Measurements from ENCODE around the gene SQOR. TPM values are rescaled to one million over a fixed set of nuclear protein-coding genes. Genes with fewer than 3 reads are reported as not detected.

The SQOR gene
- total RNA-seq, 1 experiment from 2014 or later: 17.6 TPM

DNA sequence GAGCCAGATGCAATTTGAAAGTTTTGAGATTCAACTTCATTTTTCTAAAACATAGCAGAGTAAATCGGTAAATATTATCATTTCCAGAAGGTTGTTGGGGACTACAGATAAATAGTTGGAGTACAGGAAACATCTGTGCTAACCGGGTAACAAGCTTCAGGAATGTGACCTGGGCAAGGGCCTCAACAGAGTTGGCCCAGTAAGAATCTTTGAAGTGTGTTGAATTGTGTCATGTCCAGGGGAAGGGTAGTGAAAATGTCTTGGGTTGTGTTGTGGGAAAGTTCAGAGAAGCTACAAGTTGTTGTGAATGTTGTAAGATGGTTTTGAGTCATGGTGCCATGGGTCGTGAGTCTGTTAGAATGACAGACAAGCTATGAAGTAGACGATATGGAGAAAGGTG lies 35.7 kb downstream of the SQOR start:
- ChIA-PET POLR2A (no interaction called here), CTCF (interaction anchor here (1.5 kb wide), 1 partner anchor 10 kb away, joined by 3 read pairs; no protein-coding TSS in a partner anchor), RAD21 (ENCODE audit: low non-redundant PET in 1 of 2, low total read pairs in 2 of 2, uncharacterized antibody in 2 of 2, unreplicated experiment in 2 of 2) (no interaction called here)
- no peak overlapping the region for H3K4me3 ChIP-seq (replicated peaks in 1 of 2; ENCODE audit: low read depth in 1 of 2, low read length in 2 of 2)
- H3K9me3 ChIP-seq (ENCODE audit: control insufficient read depth in 1 of 2, insufficient read depth in 1 of 2, low read depth in 1 of 2, low read length in 2 of 2): no peaks in the 10 kb centered on the region
- no peaks in the 10 kb centered on the region for H3K79me2 ChIP-seq (ENCODE audit: insufficient read depth, low read length)
- no peaks in the 10 kb centered on the region for H3K36me3 ChIP-seq (ENCODE audit: control insufficient read depth in 1 of 2, insufficient read depth in 2 of 2, low read length in 2 of 2)
- H3K9me2 ChIP-seq (ENCODE audit: insufficient read depth): no peaks in the 10 kb centered on the region
- intact Hi-C loops (cut with micrococcal nuclease): no loop called here
- no peak for ATAC-seq
- H3K27ac ChIP-seq (ENCODE audit: low read depth, low read length): no peak overlapping the region
- H3K4me1 ChIP-seq (ENCODE audit: control insufficient read depth in 1 of 2, insufficient read depth in 2 of 2, low read length in 2 of 2): no peaks in the 10 kb centered on the region
- no peaks in the 10 kb centered on the region for H4K20me1 ChIP-seq (ENCODE audit: insufficient read depth)
- BruUV-seq (replicated peaks): no TSS peak
- no peak overlapping the region for H3K4me2 ChIP-seq (ENCODE audit: low read length)
- no peak overlapping the region for H2AFZ ChIP-seq (ENCODE audit: low read depth, low read length, poor library complexity, severe bottlenecking)
- DNase-seq (ENCODE audit: low read depth, low spot score): no peak
- H3K27me3 ChIP-seq (ENCODE audit: insufficient read depth, low read length): no peaks in the 10 kb centered on the region
- H3K9ac ChIP-seq (ENCODE audit: low read length): no peak overlapping the region
- TF ChIP-seq EZH2phosphoT487 (IDR thresholded peaks at IDR 0.05; ENCODE audit: borderline replicate concordance) (no peak), FOSL1 (IDR thresholded peaks at IDR 0.05; ENCODE audit: low read depth) (no peak), SRF (IDR thresholded peaks at IDR 0.05; ENCODE audit: low read depth) (no peak), EGR1 (IDR thresholded peaks at IDR 0.05; ENCODE audit: low read depth) (no peak), ELF1 (IDR thresholded peaks at IDR 0.05; ENCODE audit: borderline replicate concordance, low read depth) (no peak), SIN3A (IDR thresholded peaks at IDR 0.05; ENCODE audit: low read depth) (no peak), POLR2AphosphoS5 (IDR thresholded peaks at IDR 0.05; ENCODE audit: low read depth, low read length) (no peak), CEBPB (IDR thresholded peaks at IDR 0.05; ENCODE audit: low read depth) (no peak), EZH2 (IDR thresholded peaks at IDR 0.05) (no peak), JUND (IDR thresholded peaks at IDR 0.05) (no peak), YY1 (IDR thresholded peaks at IDR 0.05; ENCODE audit: extremely low read depth, insufficient replicate concordance, low read depth, low read length) (no peak), TCF7L2 (IDR thresholded peaks at IDR 0.05; ENCODE audit: borderline replicate concordance, extremely low read depth, insufficient read depth, insufficient read length) (no peak), ZFX (IDR thresholded peaks at IDR 0.05) (no peak), SP1 (IDR thresholded peaks at IDR 0.05; ENCODE audit: low read depth) (no peak), POLR2A (IDR thresholded peaks at IDR 0.05; ENCODE audit: borderline replicate concordance, extremely low read depth, insufficient read depth, insufficient read length) (no peak), ZNF274 (IDR thresholded peaks at IDR 0.05; ENCODE audit: low read depth, low read length) (no peak), RAD21 (IDR thresholded peaks at IDR 0.05; ENCODE audit: low read depth) (no peak)
- TF ChIP-seq, protein P1, sequence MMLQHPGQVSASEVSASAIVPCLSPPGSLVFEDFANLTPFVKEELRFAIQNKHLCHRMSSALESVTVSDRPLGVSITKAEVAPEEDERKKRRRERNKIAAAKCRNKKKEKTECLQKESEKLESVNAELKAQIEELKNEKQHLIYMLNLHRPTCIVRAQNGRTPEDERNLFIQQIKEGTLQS (IDR thresholded peaks at IDR 0.05): no peak
- TF ChIP-seq, protein P2, sequence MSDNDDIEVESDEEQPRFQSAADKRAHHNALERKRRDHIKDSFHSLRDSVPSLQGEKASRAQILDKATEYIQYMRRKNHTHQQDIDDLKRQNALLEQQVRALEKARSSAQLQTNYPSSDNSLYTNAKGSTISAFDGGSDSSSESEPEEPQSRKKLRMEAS (IDR thresholded peaks at IDR 0.05): no peak
- TF ChIP-seq, protein P3, sequence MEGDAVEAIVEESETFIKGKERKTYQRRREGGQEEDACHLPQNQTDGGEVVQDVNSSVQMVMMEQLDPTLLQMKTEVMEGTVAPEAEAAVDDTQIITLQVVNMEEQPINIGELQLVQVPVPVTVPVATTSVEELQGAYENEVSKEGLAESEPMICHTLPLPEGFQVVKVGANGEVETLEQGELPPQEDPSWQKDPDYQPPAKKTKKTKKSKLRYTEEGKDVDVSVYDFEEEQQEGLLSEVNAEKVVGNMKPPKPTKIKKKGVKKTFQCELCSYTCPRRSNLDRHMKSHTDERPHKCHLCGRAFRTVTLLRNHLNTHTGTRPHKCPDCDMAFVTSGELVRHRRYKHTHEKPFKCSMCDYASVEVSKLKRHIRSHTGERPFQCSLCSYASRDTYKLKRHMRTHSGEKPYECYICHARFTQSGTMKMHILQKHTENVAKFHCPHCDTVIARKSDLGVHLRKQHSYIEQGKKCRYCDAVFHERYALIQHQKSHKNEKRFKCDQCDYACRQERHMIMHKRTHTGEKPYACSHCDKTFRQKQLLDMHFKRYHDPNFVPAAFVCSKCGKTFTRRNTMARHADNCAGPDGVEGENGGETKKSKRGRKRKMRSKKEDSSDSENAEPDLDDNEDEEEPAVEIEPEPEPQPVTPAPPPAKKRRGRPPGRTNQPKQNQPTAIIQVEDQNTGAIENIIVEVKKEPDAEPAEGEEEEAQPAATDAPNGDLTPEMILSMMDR (IDR thresholded peaks at IDR 0.05 in 2 of 3, conservative IDR thresholded peaks at IDR 0.05 in 1 of 3; ENCODE audit: borderline replicate concordance in 1 of 3, insufficient read depth in 1 of 3, low read depth in 2 of 3, low read length in 2 of 3): no peak
